ENCODE measurements around the gene RNU1-2.
"Not testable (repeated sequence)": the region's sequence is repeated elsewhere in the genome, so short reads cannot be mapped to it uniquely, and the experiment has no call there.

The RNU1-2 gene

DNA sequence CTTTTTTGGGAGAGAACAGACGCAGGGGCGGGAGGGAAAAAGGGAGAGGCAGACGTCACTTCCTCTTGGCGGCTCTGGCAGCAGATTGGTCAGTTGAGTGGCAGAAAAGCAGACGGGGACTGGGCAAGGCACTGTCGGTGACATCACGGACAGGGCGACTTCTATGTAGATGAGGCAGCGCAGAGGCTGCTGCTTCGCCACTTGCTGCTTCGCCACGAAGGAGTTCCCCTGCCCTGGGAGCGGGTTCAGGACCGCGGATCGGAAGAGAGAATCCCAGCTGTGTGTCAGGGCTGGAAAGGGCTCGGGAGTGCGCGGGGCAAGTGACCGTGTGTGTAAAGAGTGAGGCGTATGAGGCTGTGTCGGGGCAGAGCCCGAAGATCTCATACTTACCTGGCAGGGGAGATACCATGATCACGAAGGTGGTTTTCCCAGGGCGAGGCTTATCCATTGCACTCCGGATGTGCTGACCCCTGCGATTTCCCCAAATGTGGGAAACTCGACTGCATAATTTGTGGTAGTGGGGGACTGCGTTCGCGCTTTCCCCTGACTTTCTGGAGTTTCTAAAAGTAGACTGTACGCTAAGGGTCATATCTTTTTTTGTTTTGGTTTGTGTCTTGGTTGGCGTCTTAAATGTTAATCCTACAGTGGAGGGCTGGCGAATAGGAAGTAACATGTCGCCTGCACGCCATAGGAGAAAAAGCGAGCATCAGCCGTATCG lies at the start of gene RNU1-2:
Gene RNU1-2 (plus strand): TSS at position 383 of the 718 bp plus-strand sequence.
- peak; percentile 99 for DNase-seq

DNA sequence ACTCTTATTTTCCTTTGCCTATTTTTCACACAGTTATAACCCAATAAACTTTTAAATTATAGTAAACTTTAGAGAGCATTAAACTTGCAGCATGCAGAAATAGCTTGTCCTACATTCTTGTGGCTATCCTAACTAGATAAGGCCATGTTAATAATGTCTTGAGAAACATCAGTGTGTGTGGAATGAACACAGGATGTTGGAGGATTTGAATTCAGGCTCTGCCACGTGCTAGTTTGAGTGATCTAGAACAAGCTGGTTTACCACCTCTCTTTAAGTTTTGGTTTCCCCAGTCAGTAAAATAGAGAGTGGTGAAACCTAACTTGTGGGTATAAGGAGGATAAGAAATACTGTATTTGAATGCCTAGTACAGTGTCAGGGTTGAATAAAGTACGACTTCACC lies 39.6 kb upstream of the RNU1-2 start:
- not testable (repeated sequence) for DNase-seq

DNA sequence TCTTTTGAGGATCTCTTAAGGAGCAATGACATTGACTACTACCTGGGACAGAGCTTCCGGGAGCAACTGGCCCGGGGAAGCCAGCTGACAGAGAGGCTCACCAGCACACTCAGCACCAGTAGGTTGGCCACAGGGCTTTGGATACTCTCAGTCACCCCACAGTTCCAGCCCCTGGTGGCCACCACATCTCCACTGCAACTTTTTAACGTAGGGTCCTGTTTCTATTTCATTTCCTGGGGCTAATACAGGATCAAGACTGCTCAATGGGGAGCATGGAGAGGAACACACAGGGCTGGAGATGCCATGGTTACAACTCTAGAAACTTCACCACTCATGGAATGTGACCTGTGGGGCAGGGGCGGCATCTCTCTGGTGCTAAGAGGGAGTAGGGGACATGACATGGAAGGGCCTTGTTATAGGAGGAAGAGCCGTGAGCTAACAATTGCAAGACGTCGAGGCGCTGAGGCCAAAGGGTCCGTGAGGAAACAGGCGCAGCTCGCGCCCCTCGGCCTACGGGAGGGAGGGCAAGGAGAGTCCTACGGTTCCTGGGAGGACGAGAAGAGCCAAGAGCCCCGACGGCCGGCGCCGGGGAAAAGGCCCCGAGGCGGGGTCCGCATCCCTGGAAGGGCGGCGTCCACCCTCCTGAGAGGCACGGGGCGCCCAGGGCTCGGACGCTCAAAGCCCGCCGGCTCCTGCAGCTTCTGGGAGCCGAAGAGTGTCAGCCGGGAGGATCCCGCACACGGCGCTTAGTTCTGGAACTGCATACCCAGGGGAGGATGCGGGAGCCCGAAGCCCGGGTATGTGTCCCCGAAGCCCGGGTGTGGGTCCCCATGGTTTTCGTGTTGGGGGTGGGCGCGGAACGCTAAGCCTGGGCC lies 36.4 kb upstream of the RNU1-2 start:
- DNase-seq = not testable (repeated sequence)

DNA sequence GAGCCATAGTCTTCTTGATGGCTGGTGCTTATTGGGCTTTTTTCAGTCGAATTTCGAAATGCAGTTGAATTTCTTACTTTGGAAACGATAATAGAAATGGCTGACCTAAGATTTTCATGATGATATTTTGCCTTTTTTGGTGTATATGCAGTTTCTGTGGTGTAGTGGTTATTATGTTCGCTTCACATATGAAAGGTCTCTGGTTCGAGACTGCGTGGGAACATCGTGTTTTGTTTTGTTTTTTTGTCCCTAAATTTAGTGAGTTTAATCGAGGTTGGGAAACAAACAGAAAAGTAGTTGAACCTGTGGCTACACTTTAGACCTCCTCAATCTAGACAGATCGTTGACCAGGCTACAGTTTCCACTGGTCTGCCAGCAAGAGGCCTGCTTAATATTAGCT lies 35.7 kb upstream of the RNU1-2 start:
- not testable (repeated sequence) for DNase-seq

DNA sequence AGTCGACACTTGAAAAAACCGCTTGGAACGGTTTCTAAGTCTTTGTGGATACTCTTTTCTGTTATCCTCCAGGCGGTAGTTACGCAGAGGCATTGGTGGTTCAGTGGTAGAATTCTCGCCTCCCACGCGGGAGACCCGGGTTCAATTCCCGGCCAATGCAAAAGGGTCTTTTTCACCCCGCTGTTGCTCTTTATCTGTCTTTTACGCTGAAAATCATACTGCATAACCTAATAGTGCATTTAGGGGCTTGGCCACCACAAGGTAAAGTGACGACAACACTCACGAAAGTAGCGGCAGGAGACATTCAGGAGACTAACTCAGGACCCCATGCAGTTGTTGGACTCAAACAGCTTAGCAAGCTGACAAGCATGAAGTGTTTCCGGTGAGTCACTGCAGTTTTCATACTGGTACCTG lies 33.9 kb upstream of the RNU1-2 start:
- DNase-seq = not testable (repeated sequence)

DNA sequence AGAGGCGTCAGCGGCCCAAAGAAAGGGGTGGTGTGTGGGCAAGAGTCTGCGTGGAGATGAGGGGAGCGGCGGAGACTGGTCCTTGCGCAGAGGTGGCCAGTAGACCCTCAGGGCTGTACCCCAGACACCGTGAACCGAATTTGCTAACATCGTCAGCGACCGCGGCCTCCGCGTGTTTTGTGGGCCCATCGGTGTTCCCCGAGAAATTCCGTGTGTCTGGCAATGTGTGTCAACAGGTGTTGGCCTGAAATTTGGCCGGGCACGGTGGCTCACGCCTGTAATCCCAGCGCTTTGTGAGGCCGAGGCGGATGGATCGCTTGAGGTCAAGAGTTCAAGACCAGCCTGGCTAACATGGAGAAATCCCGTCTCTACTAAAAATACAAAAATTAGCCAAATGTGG lies 33.4 kb upstream of the RNU1-2 start:
- not testable (repeated sequence) for DNase-seq

DNA sequence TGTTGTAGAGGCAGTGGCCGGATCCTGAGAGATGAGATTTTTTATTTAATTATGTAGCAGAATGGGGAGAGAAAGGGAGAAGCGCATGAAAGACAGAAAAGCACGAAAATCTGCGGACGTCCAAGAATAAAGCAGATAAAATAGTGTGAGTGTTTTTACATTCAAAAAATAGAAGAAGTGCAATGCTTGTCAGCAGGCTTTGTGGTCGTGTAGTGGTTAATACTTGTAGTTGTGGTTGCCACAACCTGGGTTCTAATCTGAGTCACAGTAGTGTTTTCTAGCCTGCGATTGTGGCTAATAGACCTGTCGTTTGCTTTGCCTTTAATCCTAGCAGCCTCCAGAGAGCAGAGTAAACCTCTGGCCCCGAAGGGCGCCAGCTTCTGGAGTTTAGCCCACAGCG lies 32.8 kb upstream of the RNU1-2 start:
- DNase-seq = not testable (repeated sequence)

DNA sequence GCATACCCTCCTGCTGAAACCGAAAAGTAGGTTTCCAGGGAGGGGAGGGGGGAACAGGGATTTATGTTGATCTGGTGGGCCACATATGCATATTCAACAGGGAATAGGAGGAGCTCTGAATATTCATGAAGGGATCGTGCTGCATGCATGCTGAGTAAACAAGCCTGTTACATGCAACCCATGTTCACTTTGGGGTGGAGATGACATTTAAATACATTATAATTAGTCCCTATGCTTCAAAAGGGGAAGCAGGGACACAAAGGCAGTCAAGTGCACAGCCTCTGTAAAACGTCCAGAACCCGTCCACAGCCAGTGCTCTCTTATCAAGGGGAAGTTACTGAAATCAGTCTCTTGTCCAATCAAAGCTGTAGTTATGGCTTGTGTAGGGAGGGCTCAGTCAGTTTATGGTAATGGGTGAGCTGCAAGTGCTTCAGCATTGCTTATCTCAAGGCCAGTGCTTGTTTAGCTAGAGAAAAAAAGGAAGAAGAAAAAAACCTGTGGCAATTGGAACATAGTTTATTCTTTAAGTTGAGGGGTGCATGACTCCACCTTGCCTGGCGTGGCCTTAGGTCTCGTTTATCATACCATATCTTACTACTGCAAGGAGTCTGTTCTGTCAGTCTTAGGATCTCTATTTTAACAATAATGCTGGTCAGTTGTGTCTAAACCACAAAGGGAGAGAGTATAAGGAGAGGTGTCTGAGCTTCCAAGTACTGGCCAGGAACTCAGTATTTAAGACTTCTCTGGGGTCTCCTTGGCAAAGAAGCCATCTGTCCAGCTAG lies 28.7 kb upstream of the RNU1-2 start:
- peak in 1 of 2 experiments; percentile 19 for DNase-seq

DNA sequence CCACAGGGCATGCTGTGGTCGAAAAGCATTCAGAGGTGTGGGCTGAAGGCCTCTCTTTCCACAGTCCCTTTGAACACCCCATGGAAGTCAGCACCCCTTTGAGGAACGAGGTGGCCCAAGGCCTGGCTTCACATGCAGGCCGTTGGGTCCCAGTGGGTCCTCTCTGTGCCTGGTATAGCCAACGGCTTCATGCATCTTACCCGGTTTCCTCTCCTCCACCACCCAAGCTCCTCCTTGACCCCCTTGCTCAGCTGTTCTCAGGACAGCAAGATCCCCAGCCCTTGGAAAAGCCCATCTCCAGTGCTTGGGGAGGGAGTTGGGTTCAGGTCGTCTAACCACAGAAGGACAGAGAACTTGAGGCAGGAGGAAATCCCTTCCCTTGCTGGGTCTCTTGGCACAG lies 27.0 kb upstream of the RNU1-2 start:
- not testable (repeated sequence) for DNase-seq

DNA sequence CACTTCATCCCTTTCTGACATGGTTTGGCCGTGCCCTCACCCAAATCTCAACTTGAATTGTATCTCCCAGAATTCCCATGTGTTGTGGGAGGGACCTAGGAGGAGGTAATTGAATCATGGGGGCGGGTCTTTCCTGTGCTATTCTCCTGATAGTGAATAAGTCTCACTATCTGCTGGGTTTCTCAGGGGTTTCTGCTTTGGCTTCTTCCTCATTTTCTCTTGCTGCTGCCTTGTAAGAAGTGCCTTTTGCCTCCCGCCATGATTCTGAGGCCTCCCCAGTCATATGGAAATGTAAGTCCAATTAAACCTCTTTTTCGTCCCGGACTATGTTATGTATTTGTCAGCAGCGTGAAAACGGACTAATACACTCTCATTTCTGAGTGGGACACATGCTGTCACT lies 25.8 kb upstream of the RNU1-2 start:
- DNase-seq = not testable (repeated sequence)

DNA sequence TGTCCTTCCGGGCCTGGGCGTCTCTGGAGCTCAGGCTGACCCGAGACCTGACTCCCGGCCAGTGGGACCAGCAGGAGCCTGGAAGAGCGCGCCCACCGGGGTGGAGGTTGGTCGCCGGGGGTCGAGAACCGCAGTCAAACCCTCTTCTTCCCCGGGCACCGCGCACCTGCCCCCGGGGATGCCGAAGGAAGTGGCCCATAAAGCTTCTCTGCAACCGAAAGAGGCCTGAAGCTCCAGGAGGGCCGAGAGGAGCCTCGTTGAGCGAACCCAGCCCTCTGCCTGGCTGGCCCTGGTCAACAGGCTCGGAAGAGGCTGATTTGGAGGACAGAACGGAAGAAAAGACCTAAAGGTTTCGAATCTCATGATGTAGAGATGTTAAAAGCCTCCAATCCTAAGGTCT lies 24.6 kb upstream of the RNU1-2 start:
- DNase-seq = not testable (repeated sequence)

DNA sequence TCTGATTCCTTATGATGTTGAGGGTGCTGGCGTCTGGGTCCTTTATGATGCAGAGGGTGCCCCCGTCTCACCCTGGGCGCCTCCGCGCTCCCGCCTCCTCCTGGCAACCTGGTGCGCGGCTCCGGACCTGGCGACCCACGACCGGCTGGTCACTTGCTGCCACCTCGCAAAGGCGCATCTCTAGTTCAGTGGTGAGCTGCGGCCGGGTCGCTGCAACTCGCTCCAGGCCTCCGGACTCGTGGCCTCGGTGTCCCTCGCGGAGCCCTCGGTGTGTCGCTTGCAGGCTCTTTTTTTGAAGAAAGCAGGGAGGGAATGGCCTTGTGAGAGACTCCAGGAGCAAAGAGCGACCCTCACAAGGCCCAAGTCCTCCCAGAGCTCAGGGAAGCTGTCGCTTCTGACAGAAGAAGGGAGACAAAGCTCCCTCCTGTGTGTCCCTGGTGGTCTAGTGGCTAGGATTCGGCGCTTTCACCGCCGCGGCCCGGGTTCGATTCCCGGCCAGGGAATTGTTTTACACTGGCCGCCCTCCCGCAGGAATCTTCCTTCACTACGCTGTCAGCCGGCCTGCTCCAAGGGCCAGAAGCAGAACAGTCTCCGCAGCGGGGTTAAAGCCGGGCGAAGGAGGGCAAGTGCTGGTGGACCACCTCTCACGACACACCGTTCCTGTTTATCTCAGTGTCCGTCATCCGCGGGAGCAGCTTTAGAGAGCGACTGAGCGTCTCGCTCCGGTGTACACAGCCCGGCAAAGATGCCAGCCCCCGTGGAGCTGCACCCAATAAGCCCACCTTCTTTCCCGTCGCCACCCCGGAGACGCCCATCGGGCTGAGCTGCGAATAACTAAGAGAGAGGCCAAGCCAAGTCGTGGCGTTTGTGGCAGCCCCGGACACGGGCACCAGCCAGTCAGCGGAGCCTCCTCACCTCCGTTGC lies 23.4 kb upstream of the RNU1-2 start:
- DNase-seq = not testable (repeated sequence)

DNA sequence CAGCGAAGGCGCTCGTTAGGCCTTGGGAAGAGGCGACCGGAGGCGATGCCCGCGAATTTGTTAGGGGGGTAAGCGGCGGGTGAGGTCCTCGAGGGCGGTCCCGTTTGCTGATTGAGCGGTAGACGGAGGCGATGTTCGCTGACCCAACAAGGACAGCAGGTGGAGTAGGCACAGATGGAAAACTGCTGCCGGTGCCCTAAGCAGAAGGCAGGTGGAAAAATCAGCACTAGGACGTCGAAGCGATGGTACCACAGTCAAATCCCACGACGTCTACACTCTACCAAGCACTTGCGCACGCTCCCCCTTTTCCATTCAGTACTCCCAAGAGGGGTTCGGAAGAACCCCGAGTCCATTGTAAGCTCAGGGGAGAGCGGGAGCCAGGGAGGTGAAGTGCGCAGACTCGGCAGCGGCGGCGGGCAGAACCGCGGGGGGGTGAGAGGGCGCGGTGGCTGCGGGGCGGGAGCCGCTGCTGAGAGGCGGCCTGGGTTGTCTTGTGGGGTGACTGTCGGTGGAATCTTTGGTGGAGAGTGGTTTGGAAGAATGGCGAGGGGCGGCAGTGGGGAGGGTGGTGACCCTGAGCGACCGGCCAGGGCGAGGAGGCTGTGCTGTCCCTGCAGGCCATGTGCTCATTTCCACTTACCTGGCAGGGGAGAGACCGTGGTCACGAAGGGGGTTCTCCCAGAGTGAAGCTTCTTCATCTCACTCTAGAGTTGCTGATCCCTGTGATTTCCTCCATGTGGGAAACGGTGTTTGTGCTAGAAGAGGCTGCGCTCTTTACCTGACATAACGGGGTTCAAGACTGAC lies 22.5 kb upstream of the RNU1-2 start:
- DNase-seq = not testable (repeated sequence)

DNA sequence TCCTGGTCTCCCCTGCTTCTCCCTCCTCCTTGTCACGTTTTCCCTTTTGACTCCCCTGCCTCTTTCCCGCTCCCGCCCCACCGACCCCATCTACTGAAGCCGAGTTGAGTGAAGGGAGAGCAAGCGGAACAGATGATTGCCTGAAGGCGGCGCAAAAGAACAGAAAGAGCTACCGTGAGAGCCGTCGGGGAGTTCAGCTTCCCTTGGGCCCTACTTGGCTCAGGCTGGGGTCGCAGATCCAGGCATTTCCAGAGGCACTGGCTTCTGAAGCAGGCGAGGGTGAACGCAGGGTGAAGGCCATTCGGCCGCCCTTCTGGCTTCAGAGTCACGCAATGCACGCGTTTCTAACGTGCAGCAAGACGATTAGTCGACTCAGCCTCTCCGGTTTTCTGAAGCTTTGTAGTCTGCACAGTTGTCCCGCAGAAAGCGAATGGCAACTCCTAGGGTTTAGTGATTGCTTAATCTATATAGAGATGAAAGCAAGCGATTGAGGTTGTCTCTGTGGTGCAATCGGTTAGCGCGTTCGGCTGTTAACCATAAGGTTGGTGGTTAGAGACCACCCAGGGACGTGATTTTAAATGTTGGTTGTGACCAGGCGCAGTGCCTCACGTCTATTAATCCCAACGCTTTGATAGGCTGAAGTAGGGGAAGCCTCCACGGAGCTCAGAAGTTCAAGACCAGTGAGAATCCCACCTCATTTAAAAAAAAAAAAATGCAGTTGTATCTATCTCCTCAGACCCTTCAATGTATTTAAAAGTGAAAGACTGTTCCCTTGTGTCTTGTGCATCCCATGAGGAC lies 20.6 kb upstream of the RNU1-2 start:
- DNase-seq = not testable (repeated sequence)

DNA sequence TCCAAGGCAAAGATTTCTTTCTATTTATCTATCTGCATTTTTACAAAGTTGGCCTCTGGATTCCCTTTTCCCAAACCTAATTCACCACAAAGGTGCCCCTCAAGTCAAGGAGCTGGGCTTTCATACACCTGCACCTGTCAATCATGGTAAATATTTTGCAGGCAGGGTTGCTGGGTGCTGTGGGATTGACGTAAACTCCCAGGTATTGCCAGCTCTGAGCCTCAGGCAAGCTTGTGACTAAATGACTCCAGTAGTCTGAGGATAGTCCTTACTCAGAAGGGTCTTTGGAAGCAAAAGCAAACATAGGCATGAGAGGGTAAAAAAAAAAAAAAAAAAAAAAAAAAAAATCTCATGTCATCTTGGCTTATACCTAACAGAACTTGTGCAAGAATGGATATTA lies 14.0 kb upstream of the RNU1-2 start:
- DNase-seq = not testable (repeated sequence)

DNA sequence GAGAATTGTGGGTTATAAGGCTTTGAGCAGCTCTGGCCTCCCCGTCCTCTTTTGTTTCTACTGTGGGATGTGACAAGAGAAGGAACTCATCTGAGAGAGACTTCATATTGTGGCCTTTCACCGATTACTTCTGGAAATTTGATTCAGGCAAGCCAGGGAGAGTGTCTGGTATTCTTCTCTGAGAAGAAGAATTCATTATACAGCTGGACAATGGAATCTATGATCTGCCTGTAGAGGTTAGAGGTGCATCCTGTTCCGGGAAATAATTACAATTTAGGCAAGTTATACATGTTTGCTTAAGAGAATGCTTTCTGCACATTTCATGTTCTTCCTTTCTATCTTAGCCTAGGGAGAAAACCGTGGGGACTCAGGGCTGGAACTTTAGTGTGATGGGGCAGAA lies 12.8 kb upstream of the RNU1-2 start:
- DNase-seq = no peak

DNA sequence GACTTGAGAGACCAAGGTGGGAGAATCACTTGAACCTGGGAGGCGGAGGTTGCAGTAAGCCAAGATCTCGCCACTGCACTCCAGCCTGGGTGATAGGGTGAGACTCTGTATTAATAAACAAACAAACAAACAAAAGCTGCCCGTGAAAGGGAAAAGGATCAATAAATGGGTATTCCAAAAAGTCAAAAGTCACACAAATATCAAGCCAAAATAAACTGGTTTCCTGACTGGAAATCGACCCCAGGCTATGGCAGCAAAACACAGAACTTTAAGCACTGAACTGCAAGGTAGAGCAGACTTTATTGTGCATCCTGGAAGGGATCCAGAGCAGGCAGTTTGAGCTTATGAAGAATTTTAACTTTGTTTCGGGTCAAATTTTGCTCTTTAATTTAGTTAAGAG lies 11.3 kb upstream of the RNU1-2 start:
- DNase-seq = not testable (repeated sequence)

DNA sequence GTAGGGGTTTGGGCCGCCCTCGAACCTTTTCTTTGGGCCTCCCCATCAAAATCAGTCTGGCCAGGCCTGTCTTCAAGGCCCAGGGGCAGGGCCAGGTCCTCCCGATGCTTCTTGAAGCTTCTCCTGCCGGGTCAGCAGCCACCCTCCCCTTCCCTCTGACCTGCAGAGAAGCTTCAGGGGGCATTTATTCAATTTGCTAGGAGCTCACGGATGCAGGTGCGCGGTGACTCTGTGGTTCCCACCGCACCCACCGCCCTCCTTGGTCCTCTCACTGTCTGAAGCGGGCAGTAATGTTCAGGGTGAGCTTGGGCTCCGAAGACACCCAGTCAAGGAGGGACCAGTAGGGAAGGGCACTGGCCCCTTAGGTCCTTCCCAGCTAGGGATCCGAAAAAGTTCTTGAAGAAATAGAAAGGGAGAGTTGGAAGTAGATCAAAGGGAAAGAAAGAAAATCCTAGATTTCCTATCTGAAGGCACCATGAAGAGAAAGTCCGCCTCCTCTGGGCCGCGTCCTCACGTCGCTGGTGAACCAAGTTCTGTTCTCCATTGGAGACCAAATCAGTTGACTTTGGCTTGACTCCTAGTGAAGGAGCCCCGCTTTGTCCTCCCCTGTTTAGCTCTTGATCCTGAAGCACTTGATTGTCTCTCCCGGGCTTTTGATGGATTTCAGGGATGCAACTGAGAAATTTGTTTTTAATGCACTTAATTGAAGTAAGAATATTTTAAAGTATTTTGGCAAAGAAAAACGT lies 8.7 kb upstream of the RNU1-2 start:
- no peak for DNase-seq
